HCT116 (cell line): ENCODE results near the gene NRCAM. TPM values are rescaled to one million over a fixed set of nuclear protein-coding genes. Genes with fewer than 3 reads are reported as not detected.

ENCODE experiments used
- ATAC-seq: fragments of 200-7000 bp; cut with Tn5 transposase; 2 replicates; pipeline ENCODE4 v1.9.1; 2020; ENCODE audit warnings: mild to moderate bottlenecking, moderate library complexity
- BruUV-seq: library from RNA; stranded (reverse); fragments of 400-500 nt; replicated peaks from 2 replicates; lab custom pipeline; 2021; lab: Mats Ljungman, UMichigan
- CTCF ChIA-PET: fragments of 300-600 bp; sonication (Branson Sonifier 250); formaldehyde crosslinking; loops from one replicate; lab custom pipeline; 2021; ENCODE audit warnings: antibody characterized with exemption; lab: Charles Lee
- POLR2A ChIA-PET: fragments of 300-600, 350-600 bp; sonication (Branson Sonifier 250); formaldehyde crosslinking; loops from one replicate; lab custom pipeline; 2021; ENCODE audit warnings: antibody characterized with exemption; lab: Charles Lee
- RAD21 ChIA-PET, 2 experiments: fragments of 300-600 bp; sonication (Branson Sonifier 250); formaldehyde crosslinking; loops; one replicate each; lab custom pipeline; 2023; ENCODE audit warnings: low total read pairs in 2 of 2; ENCODE audit not compliant: uncharacterized antibody in 2 of 2, unreplicated experiment in 2 of 2, low non-redundant PET in 1 of 2; lab: Charles Lee
- DNase-seq: peaks from one replicate; pipeline ENCODE4 v3.0.0-alpha.2; 2010; ENCODE audit warnings: low read depth, low spot score
- H2AFZ ChIP-seq: fragments of 200-600 bp; shearing (Covaris generic), sonication (generic); 2 replicates; pipeline ENCODE4 v1.6.1; 2017; ENCODE audit warnings: low read depth, mixed run types, mixed read lengths, antibody characterized with exemption, low read length; ENCODE audit not compliant: poor library complexity, severe bottlenecking
- H3K27ac ChIP-seq: 2 replicates; pipeline ENCODE4 v1.5.1; 2012; ENCODE audit warnings: low read depth, low read length
- H3K27me3 ChIP-seq: fragments of 200-600 bp; sonication (generic); 2 replicates; pipeline ENCODE4 v1.6.1; 2016; ENCODE audit warnings: mixed run types, low read length, mixed read lengths; ENCODE audit not compliant: insufficient read depth
- H3K36me3 ChIP-seq, 2 experiments: fragments of 200-500 bp in 1 of 2; fragments of 200-600 bp in 1 of 2; sonication (Bioruptor generic) in 1 of 2; sonication (generic) in 1 of 2; 2 replicates each; pipeline versions ENCODE4 v1.5.1 to v1.6.1; 2014 to 2016; ENCODE audit warnings: low read length in 2 of 2, inconsistent platforms in 1 of 2, mixed read lengths in 1 of 2, mixed run types in 1 of 2; ENCODE audit not compliant: insufficient read depth in 2 of 2, control insufficient read depth in 1 of 2
- H3K4me1 ChIP-seq, 2 experiments: fragments of 200-600 bp in 1 of 2; sonication (generic) in 1 of 2; 2 replicates each; pipeline versions ENCODE4 v1.5.1 to v1.6.1; 2012 to 2017; ENCODE audit warnings: low read length in 2 of 2, inconsistent platforms in 1 of 2, mild to moderate bottlenecking in 1 of 2, mixed read lengths in 1 of 2, mixed run types in 1 of 2, moderate library complexity in 1 of 2; ENCODE audit not compliant: insufficient read depth in 2 of 2, control insufficient read depth in 1 of 2
- H3K4me2 ChIP-seq: fragments of 200-600 bp; sonication (generic); 2 replicates; pipeline ENCODE4 v1.6.1; 2017; ENCODE audit warnings: mixed run types, low read length, mixed read lengths
- H3K4me3 ChIP-seq, 2 experiments: fragments of 200-600 bp in 1 of 2; sonication (generic) in 1 of 2; replicated peaks in 1 of 2; 2 replicates each; pipeline ENCODE4 v1.5.1; 2011 to 2016; ENCODE audit warnings: low read length in 2 of 2, control low read depth in 1 of 2, low read depth in 1 of 2, mild to moderate bottlenecking in 1 of 2, mixed read lengths in 1 of 2, mixed run types in 1 of 2
- H3K79me2 ChIP-seq: fragments of 200-600 bp; sonication (generic); 2 replicates; pipeline ENCODE4 v1.6.1; 2017; ENCODE audit warnings: mild to moderate bottlenecking, mixed run types, low read length, moderate library complexity, mixed read lengths; ENCODE audit not compliant: insufficient read depth
- H3K9ac ChIP-seq: fragments of 200-600 bp; sonication (generic); 2 replicates; pipeline ENCODE4 v1.6.1; 2016; ENCODE audit warnings: low read length, mixed read lengths
- H3K9me2 ChIP-seq: fragments of 200-600 bp; sonication (generic), shearing (Covaris generic); 2 replicates; pipeline ENCODE4 v1.6.1; 2017; ENCODE audit warnings: mixed run types, mild to moderate bottlenecking, moderate library complexity; ENCODE audit not compliant: insufficient read depth
- H3K9me3 ChIP-seq, 2 experiments: fragments of 200-500 bp in 1 of 2; fragments of 200-600 bp in 1 of 2; sonication (Bioruptor generic) in 1 of 2; sonication (generic) in 1 of 2; 2 replicates each; pipeline ENCODE4 v1.6.1; 2014 to 2017; ENCODE audit warnings: low read length in 2 of 2, mixed read lengths in 2 of 2, inconsistent platforms in 1 of 2, low read depth in 1 of 2, mild to moderate bottlenecking in 1 of 2, mixed run types in 1 of 2, moderate library complexity in 1 of 2; ENCODE audit not compliant: control insufficient read depth in 1 of 2, insufficient read depth in 1 of 2
- H4K20me1 ChIP-seq: fragments of 200-600 bp; sonication (generic), shearing (Covaris generic); 2 replicates; pipeline ENCODE4 v1.6.1; 2017; ENCODE audit warnings: mixed run types, mild to moderate bottlenecking, moderate library complexity; ENCODE audit not compliant: insufficient read depth
- CBX3 ChIP-seq: IDR thresholded peaks from 2 replicates; pipeline ENCODE4 v1.6.1; 2012; ENCODE audit warnings: low read depth
- EGR1 ChIP-seq: IDR thresholded peaks from 2 replicates; pipeline ENCODE4 v1.6.1; 2012; ENCODE audit warnings: low read depth
- EZH2 ChIP-seq: fragments of 200-600 bp; sonication (generic); IDR thresholded peaks from 2 replicates; pipeline ENCODE4 v1.6.1; 2017; ENCODE audit warnings: antibody characterized with exemption, mixed run types
- EZH2phosphoT487 ChIP-seq: fragments of 200-600 bp; IDR thresholded peaks from 2 replicates; pipeline ENCODE4 v1.6.1; 2018; ENCODE audit warnings: antibody characterized with exemption, borderline replicate concordance
- FOSL1 ChIP-seq: IDR thresholded peaks from 2 replicates; pipeline ENCODE4 v1.6.1; 2012; ENCODE audit warnings: low read depth
- POLR2A ChIP-seq: IDR thresholded peaks from 2 replicates; pipeline ENCODE4 v1.7.0; 2011; ENCODE audit warnings: borderline replicate concordance; ENCODE audit not compliant: insufficient read depth, insufficient read length; ENCODE audit errors: extremely low read depth
- POLR2AphosphoS5 ChIP-seq: IDR thresholded peaks from 2 replicates; pipeline ENCODE4 v1.6.1; 2011; ENCODE audit warnings: mild to moderate bottlenecking, low read depth, low read length, moderate library complexity
- RAD21 ChIP-seq: IDR thresholded peaks from 2 replicates; pipeline ENCODE4 v1.6.1; 2012; ENCODE audit warnings: low read depth, mild to moderate bottlenecking
- SIN3A ChIP-seq: IDR thresholded peaks from 2 replicates; pipeline ENCODE4 v1.6.1; 2012; ENCODE audit warnings: low read depth
- SP1 ChIP-seq: IDR thresholded peaks from 2 replicates; pipeline ENCODE4 v1.6.1; 2012; ENCODE audit warnings: low read depth
- SRF ChIP-seq: IDR thresholded peaks from 2 replicates; pipeline ENCODE4 v1.6.1; 2012; ENCODE audit warnings: low read depth
- TCF7L2 ChIP-seq: IDR thresholded peaks from 2 replicates; pipeline ENCODE4 v1.7.0; 2011; ENCODE audit warnings: borderline replicate concordance, inconsistent platforms; ENCODE audit not compliant: insufficient read depth, insufficient read length; ENCODE audit errors: extremely low read depth
- ZFX ChIP-seq: fragments of 450-650 bp; IDR thresholded peaks from 2 replicates; pipeline ENCODE4 v1.6.1; 2017
- ZNF274 ChIP-seq: fragments of 200-500 bp; sonication (Bioruptor generic); IDR thresholded peaks from 2 replicates; pipeline ENCODE4 v1.6.1; 2014; ENCODE audit warnings: mild to moderate bottlenecking, low read depth, low read length, inconsistent platforms
- intact Hi-C: fragments of 100-400 bp; cut with micrococcal nuclease; formaldehyde crosslinking; loops from 2 replicates; pipeline ENCODE4 v1.10.0; 2022
- total RNA-seq: library from RNA; stranded (reverse); gene quantifications from one replicate; pipeline ENCODE4 v1.2.1, GENCODE V29; 2021; ENCODE audit not compliant: unreplicated experiment
- TF ChIP-seq, protein P1 (sequence below): IDR thresholded peaks from 2 replicates; pipeline ENCODE4 v1.6.1; 2011; ENCODE audit warnings: mild to moderate bottlenecking, low read length, moderate library complexity; ENCODE audit not compliant: insufficient replicate concordance; ENCODE audit errors: extremely low read depth
- TF ChIP-seq, protein P2 (sequence below): IDR thresholded peaks from 2 replicates; pipeline ENCODE4 v1.6.1; 2012
- TF ChIP-seq, protein P3 (sequence below): IDR thresholded peaks from 2 replicates; pipeline ENCODE4 v1.6.1; 2012; ENCODE audit warnings: low read depth
- TF ChIP-seq, protein P4 (sequence below), 3 experiments: fragments of 200-600 bp in 1 of 3; sonication (generic) in 1 of 3; IDR thresholded peaks in 2 of 3; conservative IDR thresholded peaks in 1 of 3; 2 replicates each; pipeline ENCODE4 v1.5.1; 2012 to 2017; ENCODE audit warnings: low read depth in 2 of 3, low read length in 2 of 3, antibody characterized with exemption in 1 of 3, borderline replicate concordance in 1 of 3, control low read depth in 1 of 3, mild to moderate bottlenecking in 1 of 3, mixed read lengths in 1 of 3, mixed run types in 1 of 3, moderate library complexity in 1 of 3; ENCODE audit not compliant: insufficient read depth in 1 of 3
- TF ChIP-seq, protein P5 (sequence below): IDR thresholded peaks from 2 replicates; pipeline ENCODE4 v1.6.1; 2012

The NRCAM gene
- total RNA-seq, 1 experiment from 2014 or later, result 0.15 TPM

DNA sequence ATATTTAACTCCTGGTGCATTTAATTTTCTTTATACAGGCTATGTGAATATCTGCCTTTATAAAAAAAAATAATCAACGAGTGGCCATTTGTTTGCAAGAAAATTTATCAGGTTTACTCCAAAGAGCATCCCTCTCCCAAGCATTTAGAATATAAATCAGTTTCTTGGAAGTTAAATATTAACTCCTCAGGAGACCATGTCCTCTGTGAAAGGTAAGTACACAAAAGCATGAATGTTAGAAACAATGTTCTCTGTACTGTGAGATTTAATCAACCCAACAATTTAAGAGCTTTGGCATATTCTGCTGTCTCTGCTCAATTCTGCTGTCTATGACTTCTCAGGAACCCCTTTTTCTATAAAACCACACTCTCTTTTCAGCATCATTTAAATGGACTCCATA is 206.8 kb downstream of the NRCAM start:
- ChIA-PET POLR2A (no interaction called here), CTCF (no interaction called here), RAD21 (no interaction called here)
- H3K79me2 ChIP-seq, result no peaks in the 10 kb centered on the region
- no TSS peak for BruUV-seq
- no peak overlapping the region for H2AFZ ChIP-seq
- no peak overlapping the region for H3K27ac ChIP-seq
- H3K27me3 ChIP-seq, result no peaks in the 10 kb centered on the region
- no peaks in the 10 kb centered on the region for H4K20me1 ChIP-seq
- H3K9me2 ChIP-seq, result no peaks in the 10 kb centered on the region
- H3K4me3 ChIP-seq, result no peak overlapping the region
- H3K36me3 ChIP-seq, result no peaks in the 10 kb centered on the region
- TF ChIP-seq, protein P1, sequence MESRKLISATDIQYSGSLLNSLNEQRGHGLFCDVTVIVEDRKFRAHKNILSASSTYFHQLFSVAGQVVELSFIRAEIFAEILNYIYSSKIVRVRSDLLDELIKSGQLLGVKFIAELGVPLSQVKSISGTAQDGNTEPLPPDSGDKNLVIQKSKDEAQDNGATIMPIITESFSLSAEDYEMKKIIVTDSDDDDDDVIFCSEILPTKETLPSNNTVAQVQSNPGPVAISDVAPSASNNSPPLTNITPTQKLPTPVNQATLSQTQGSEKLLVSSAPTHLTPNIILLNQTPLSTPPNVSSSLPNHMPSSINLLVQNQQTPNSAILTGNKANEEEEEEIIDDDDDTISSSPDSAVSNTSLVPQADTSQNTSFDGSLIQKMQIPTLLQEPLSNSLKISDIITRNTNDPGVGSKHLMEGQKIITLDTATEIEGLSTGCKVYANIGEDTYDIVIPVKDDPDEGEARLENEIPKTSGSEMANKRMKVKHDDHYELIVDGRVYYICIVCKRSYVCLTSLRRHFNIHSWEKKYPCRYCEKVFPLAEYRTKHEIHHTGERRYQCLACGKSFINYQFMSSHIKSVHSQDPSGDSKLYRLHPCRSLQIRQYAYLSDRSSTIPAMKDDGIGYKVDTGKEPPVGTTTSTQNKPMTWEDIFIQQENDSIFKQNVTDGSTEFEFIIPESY, result no peak
- TF ChIP-seq POLR2AphosphoS5, result no peak
- TF ChIP-seq, protein P2, sequence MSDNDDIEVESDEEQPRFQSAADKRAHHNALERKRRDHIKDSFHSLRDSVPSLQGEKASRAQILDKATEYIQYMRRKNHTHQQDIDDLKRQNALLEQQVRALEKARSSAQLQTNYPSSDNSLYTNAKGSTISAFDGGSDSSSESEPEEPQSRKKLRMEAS, result no peak
- TF ChIP-seq TCF7L2, result no peak
- TF ChIP-seq SIN3A, result no peak
- no peak for TF ChIP-seq FOSL1
- TF ChIP-seq SRF, result no peak
- TF ChIP-seq ZFX, result no peak
- TF ChIP-seq SP1, result no peak
- TF ChIP-seq EGR1, result no peak
- no peak for TF ChIP-seq ZNF274
- TF ChIP-seq RAD21, result no peak
- TF ChIP-seq, protein P3, sequence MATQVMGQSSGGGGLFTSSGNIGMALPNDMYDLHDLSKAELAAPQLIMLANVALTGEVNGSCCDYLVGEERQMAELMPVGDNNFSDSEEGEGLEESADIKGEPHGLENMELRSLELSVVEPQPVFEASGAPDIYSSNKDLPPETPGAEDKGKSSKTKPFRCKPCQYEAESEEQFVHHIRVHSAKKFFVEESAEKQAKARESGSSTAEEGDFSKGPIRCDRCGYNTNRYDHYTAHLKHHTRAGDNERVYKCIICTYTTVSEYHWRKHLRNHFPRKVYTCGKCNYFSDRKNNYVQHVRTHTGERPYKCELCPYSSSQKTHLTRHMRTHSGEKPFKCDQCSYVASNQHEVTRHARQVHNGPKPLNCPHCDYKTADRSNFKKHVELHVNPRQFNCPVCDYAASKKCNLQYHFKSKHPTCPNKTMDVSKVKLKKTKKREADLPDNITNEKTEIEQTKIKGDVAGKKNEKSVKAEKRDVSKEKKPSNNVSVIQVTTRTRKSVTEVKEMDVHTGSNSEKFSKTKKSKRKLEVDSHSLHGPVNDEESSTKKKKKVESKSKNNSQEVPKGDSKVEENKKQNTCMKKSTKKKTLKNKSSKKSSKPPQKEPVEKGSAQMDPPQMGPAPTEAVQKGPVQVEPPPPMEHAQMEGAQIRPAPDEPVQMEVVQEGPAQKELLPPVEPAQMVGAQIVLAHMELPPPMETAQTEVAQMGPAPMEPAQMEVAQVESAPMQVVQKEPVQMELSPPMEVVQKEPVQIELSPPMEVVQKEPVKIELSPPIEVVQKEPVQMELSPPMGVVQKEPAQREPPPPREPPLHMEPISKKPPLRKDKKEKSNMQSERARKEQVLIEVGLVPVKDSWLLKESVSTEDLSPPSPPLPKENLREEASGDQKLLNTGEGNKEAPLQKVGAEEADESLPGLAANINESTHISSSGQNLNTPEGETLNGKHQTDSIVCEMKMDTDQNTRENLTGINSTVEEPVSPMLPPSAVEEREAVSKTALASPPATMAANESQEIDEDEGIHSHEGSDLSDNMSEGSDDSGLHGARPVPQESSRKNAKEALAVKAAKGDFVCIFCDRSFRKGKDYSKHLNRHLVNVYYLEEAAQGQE, result no peak
- TF ChIP-seq, protein P4, sequence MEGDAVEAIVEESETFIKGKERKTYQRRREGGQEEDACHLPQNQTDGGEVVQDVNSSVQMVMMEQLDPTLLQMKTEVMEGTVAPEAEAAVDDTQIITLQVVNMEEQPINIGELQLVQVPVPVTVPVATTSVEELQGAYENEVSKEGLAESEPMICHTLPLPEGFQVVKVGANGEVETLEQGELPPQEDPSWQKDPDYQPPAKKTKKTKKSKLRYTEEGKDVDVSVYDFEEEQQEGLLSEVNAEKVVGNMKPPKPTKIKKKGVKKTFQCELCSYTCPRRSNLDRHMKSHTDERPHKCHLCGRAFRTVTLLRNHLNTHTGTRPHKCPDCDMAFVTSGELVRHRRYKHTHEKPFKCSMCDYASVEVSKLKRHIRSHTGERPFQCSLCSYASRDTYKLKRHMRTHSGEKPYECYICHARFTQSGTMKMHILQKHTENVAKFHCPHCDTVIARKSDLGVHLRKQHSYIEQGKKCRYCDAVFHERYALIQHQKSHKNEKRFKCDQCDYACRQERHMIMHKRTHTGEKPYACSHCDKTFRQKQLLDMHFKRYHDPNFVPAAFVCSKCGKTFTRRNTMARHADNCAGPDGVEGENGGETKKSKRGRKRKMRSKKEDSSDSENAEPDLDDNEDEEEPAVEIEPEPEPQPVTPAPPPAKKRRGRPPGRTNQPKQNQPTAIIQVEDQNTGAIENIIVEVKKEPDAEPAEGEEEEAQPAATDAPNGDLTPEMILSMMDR (IDR thresholded peaks at IDR 0.05 in 2 of 3, conservative IDR thresholded peaks at IDR 0.05 in 1 of 3; ENCODE audit: borderline replicate concordance in 1 of 3, insufficient read depth in 1 of 3, low read depth in 2 of 3, low read length in 2 of 3), result no peak
- no peak for TF ChIP-seq POLR2A
- no peak for TF ChIP-seq EZH2phosphoT487
- TF ChIP-seq EZH2, result no peak
- no peak for TF ChIP-seq CBX3
- TF ChIP-seq, protein P5, sequence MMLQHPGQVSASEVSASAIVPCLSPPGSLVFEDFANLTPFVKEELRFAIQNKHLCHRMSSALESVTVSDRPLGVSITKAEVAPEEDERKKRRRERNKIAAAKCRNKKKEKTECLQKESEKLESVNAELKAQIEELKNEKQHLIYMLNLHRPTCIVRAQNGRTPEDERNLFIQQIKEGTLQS, result no peak
- intact Hi-C loops, result no loop called here
- H3K9ac ChIP-seq, result no peak overlapping the region
- no peaks in the 10 kb centered on the region for H3K9me3 ChIP-seq
- no peak for DNase-seq
- H3K4me2 ChIP-seq, result no peak overlapping the region
- H3K4me1 ChIP-seq, result peaks cover 11 to 19% of the 10 kb centered on the region in 2 experiments
- ATAC-seq, result no peak
